H1 (cell line): ENCODE data around the gene POFUT2.

Experiments used
- CTCF ChIP-seq, 3 experiments: IDR thresholded peaks; 1 replicate in 2 of 3; 2 replicates in 1 of 3; pipeline versions ENCODE4 v1.5.1 to v1.6.1; 2011; ENCODE audit warnings: low read length in 3 of 3, mild to moderate bottlenecking in 3 of 3, inconsistent platforms in 2 of 3, low read depth in 1 of 3, moderate library complexity in 1 of 3; ENCODE audit not compliant: insufficient read depth in 1 of 3; ENCODE audit errors: control extremely low read depth in 1 of 3
- EZH2 ChIP-seq: fragments of 200-600 bp; sonication (generic); IDR thresholded peaks from 2 replicates; pipeline ENCODE4 v1.7.1; 2012; ENCODE audit warnings: low read depth, mild to moderate bottlenecking, moderate library complexity, low read length, inconsistent platforms; ENCODE audit not compliant: severe bottlenecking
- HDAC2 ChIP-seq, 2 experiments: fragments of 300-600 bp in 1 of 2; sonication (generic) in 1 of 2; IDR thresholded peaks; 2 replicates each; pipeline ENCODE4 v1.6.1; 2011 to 2012; ENCODE audit warnings: low read depth in 2 of 2, low read length in 2 of 2, mild to moderate bottlenecking in 2 of 2, moderate library complexity in 2 of 2, borderline replicate concordance in 1 of 2, inconsistent platforms in 1 of 2
- JUND ChIP-seq: IDR thresholded peaks from 2 replicates; pipeline ENCODE4 v1.6.1; 2011; ENCODE audit warnings: mild to moderate bottlenecking, improper control_type of control experiment, low read length
- POLR2A ChIP-seq, 2 experiments: IDR thresholded peaks; 1 replicate in 1 of 2; 2 replicates in 1 of 2; pipeline ENCODE4 v1.6.1; 2011; ENCODE audit warnings: low read depth in 2 of 2, low read length in 2 of 2, mild to moderate bottlenecking in 2 of 2; ENCODE audit errors: control extremely low read depth in 1 of 2
- POLR2AphosphoS5 ChIP-seq: IDR thresholded peaks from 2 replicates; pipeline ENCODE4 v1.6.1; 2011; ENCODE audit warnings: low read depth, low read length
- SP1 ChIP-seq: IDR thresholded peaks from 2 replicates; pipeline ENCODE4 v1.6.1; 2011; ENCODE audit warnings: low read depth, low read length
- SP2 ChIP-seq: IDR thresholded peaks from 2 replicates; pipeline ENCODE4 v1.6.1; 2012; ENCODE audit warnings: mild to moderate bottlenecking, low read length, inconsistent platforms
- TAF1 ChIP-seq: IDR thresholded peaks from 2 replicates; pipeline ENCODE4 v1.6.1; 2011; ENCODE audit warnings: mild to moderate bottlenecking, low read depth, low read length
- USF2 ChIP-seq: IDR thresholded peaks from 2 replicates; pipeline ENCODE4 v1.6.1; 2011; ENCODE audit warnings: low read length, improper control_type of control experiment

DNA sequence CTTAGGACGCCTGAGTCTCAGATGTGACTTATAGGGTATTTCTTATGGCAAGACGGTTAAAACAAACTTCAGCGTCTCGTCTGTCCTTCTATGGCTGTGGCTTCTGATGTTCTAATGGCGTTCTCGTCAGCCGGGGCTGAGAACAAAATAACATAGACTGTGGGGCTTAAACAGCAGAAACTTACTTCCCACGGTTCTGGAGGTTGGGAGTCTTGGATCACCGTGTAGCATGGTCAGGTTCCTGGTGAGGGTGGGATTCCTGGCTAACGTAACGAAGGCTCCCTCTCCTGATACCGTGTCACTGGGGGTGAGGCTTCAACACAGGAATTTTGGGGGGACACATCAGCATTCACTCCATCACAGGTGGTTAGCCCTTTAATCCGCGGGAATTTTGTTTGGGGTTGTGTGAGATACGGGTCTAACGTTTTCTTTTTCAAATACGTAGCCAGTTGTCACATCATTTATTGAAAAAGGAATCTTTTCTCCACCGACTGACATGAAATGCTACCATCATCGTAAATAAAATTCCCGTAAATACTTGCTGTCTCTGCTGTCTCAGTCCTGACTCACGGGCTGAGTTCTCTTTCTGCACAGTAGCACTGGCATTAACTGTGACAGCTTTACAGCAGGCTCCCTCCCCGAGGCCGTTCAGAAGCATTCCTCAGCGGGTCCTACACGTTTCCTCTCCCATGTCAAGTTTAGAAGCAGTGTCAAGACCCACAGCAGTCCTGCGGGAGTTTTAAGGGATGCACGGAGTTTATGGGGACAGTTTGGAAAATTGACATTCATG lies 8.1 kb upstream of the POFUT2 start:
- TF ChIP-seq USF2 (no peak), EZH2 (no peak), JUND (no peak), CTCF (IDR thresholded peaks at IDR 0.05; ENCODE audit: control extremely low read depth in 1 of 3, insufficient read depth in 1 of 3, low read depth in 1 of 3, low read length in 3 of 3) (no peak), HDAC2 (IDR thresholded peaks at IDR 0.05; ENCODE audit: borderline replicate concordance in 1 of 2, low read depth in 2 of 2, low read length in 2 of 2) (no peak), SP1 (no peak), POLR2A (IDR thresholded peaks at IDR 0.05; ENCODE audit: control extremely low read depth in 1 of 2, low read depth in 2 of 2, low read length in 2 of 2) (no peak), TAF1 (no peak), SP2 (no peak), POLR2AphosphoS5 (no peak)
